Peyer's patch (tissue), 4 donors: ENCODE measurements around the gene SLC7A11. TPM values are rescaled to one million over a fixed set of nuclear protein-coding genes. Genes with fewer than 3 reads are reported as not detected.

ENCODE experiments used
- DNase-seq, 3 donors: peaks; one replicate each; pipeline ENCODE4 v3.0.0-alpha.2; 2017 to 2019
- H3K27ac ChIP-seq, 4 donors: fragments of 200-600 bp; sonication (generic); one replicate each; pipeline ENCODE4 v1.5.1; 2016 to 2019
- H3K27me3 ChIP-seq, 2 donors: fragments of 200-600 bp; sonication (generic); one replicate each; pipeline ENCODE4 v1.5.1; 2019
- H3K36me3 ChIP-seq, 3 donors: fragments of 200-600 bp; sonication (generic); one replicate each; pipeline ENCODE4 v1.5.1; 2016 to 2019
- H3K4me1 ChIP-seq, 4 donors: fragments of 200-600 bp; sonication (generic); one replicate each; pipeline ENCODE4 v1.5.1; 2016 to 2019
- H3K4me3 ChIP-seq, 4 donors: fragments of 200-600 bp; sonication (generic); 1 replicate in 3 of 4; 2 replicates in 1 of 4; pipeline ENCODE4 v1.5.1; 2016 to 2019; ENCODE audit warnings: mild to moderate bottlenecking in 1 of 4
- H3K9me3 ChIP-seq, 4 donors: fragments of 200-600 bp; sonication (generic); one replicate each; pipeline ENCODE4 v1.5.1; 2016 to 2019; ENCODE audit warnings: mild to moderate bottlenecking in 1 of 4
- CTCF ChIP-seq, 6 experiments: fragments of 450-650 bp in 4 of 6; fragments of 200-600 bp in 2 of 6; sonication (generic) in 1 of 6; IDR thresholded peaks; one replicate each; pipeline ENCODE4 v1.5.1; 2017 to 2019; ENCODE audit warnings: antibody characterized with exemption in 6 of 6, mild to moderate bottlenecking in 3 of 6, moderate library complexity in 1 of 6
- POLR2A ChIP-seq, 2 donors: fragments of 450-650 bp; IDR thresholded peaks; one replicate each; pipeline ENCODE4 v1.5.1; 2017; ENCODE audit warnings: antibody characterized with exemption in 2 of 2, mild to moderate bottlenecking in 2 of 2, moderate library complexity in 2 of 2
- total RNA-seq, 4 donors: library from RNA; depleted of rRNA; stranded (reverse); fragments of >200 nt; gene quantifications; one replicate each; pipeline ENCODE4 v1.1.0, GENCODE V29; 2016

Gene SLC7A11
- total RNA-seq, 4 donors from 2014 or later: under 0.01 to 0.88 (median 0.64) TPM

GRCh38 chr4:138275963-138276621 lies 33.9 kb upstream of the SLC7A11 start:
- no peak for TF ChIP-seq CTCF (IDR thresholded peaks at IDR 0.05)
- TF ChIP-seq POLR2A (IDR thresholded peaks at IDR 0.05): no peak
- Histone ChIP-seq H3K27ac (no peak overlapping the region), H3K36me3 (no peaks in the 10 kb centered on the region), H3K4me3 (no peak overlapping the region), H3K9me3 (no peaks in the 10 kb centered on the region), H3K4me1 (no peaks in the 10 kb centered on the region), H3K27me3 (no peaks in the 10 kb centered on the region)
- DNase-seq: no peak

GRCh38 chr4:138275216-138275615 lies 33.1 kb upstream of the SLC7A11 start:
- no peak overlapping the region for H3K27ac ChIP-seq
- H3K4me3 ChIP-seq: no peak overlapping the region
- no peaks in the 10 kb centered on the region for H3K27me3 ChIP-seq
- no peaks in the 10 kb centered on the region for H3K4me1 ChIP-seq
- no peaks in the 10 kb centered on the region for H3K9me3 ChIP-seq
- no peak for DNase-seq
- TF ChIP-seq POLR2A (IDR thresholded peaks at IDR 0.05) (no peak), CTCF (IDR thresholded peaks at IDR 0.05) (no peak)
- no peaks in the 10 kb centered on the region for H3K36me3 ChIP-seq

- no peaks in the 10 kb centered on the region for H3K36me3 ChIP-seq
- H3K4me3 ChIP-seq: no peak overlapping the region
- no peaks in the 10 kb centered on the region for H3K9me3 ChIP-seq
- TF ChIP-seq POLR2A (IDR thresholded peaks at IDR 0.05) (no peak), CTCF (IDR thresholded peaks at IDR 0.05) (no peak)
- H3K27ac ChIP-seq: no peak overlapping the region
- DNase-seq: no peak
- H3K27me3 ChIP-seq: no peaks in the 10 kb centered on the region
- no peaks in the 10 kb centered on the region for H3K4me1 ChIP-seq
These were observed 27.0 kb upstream of the SLC7A11 start for GRCh38 chr4:138269175-138269574.

GRCh38 chr4:138267835-138268234 lies 25.7 kb upstream of the SLC7A11 start:
- no peaks in the 10 kb centered on the region for H3K4me1 ChIP-seq
- no peak for TF ChIP-seq CTCF (IDR thresholded peaks at IDR 0.05)
- TF ChIP-seq POLR2A (IDR thresholded peaks at IDR 0.05): no peak
- no peak overlapping the region for H3K27ac ChIP-seq
- H3K36me3 ChIP-seq: no peaks in the 10 kb centered on the region
- no peaks in the 10 kb centered on the region for H3K9me3 ChIP-seq
- DNase-seq: no peak
- no peaks in the 10 kb centered on the region for H3K27me3 ChIP-seq
- no peak overlapping the region for H3K4me3 ChIP-seq

GRCh38 chr4:138266948-138267347 lies 24.8 kb upstream of the SLC7A11 start:
- Histone ChIP-seq H3K27ac (no peak overlapping the region), H3K9me3 (no peaks in the 10 kb centered on the region), H3K36me3 (no peaks in the 10 kb centered on the region), H3K27me3 (no peaks in the 10 kb centered on the region), H3K4me1 (no peaks in the 10 kb centered on the region), H3K4me3 (no peak overlapping the region)
- no peak for DNase-seq
- TF ChIP-seq CTCF (IDR thresholded peaks at IDR 0.05) (no peak), POLR2A (IDR thresholded peaks at IDR 0.05) (no peak)
